K562 (cell line): ENCODE results near the gene KCP. TPM values are rescaled to one million over a fixed set of nuclear protein-coding genes. Genes with fewer than 3 reads are reported as not detected.

Experiments used
- ATAC-seq: fragments of 200-7000 bp; cut with Tn5 transposase; 3 replicates; pipeline ENCODE4 v1.9.1; 2020; ENCODE audit warnings: moderate library complexity
- BruUV-seq: library from RNA; stranded (reverse); fragments of 400-500 nt; replicated peaks from 2 replicates; lab custom pipeline; 2021; lab: Mats Ljungman, UMichigan
- CTCF ChIA-PET: fragments of 300-600 bp; formaldehyde crosslinking; extraction: SDS; loops from one replicate; lab custom pipeline; 2021; ENCODE audit warnings: low intra/inter-chr PET ratio; lab: Yijun Ruan, JAX
- POLR2A ChIA-PET: fragments of 300-600, 350-650 bp; sonication (Branson Sonifier 250); formaldehyde crosslinking; extraction: SDS; loops from one replicate; lab custom pipeline; 2021; ENCODE audit warnings: antibody characterized with exemption, inconsistent platforms; lab: Yijun Ruan, JAX
- DNase-seq, 4 experiments: peaks; one replicate each; pipeline versions ENCODE4 v3.0.0 to v3.0.0-alpha.2; 2011 to 2018; ENCODE audit warnings: low spot score in 3 of 4, mixed read lengths in 3 of 4; ENCODE audit errors: extremely low read depth in 1 of 4
- FAIRE-seq: peaks from 2 replicates; lab custom pipeline; 2011; peaks lifted over from hg19 to GRCh38; lab: Jason Lieb, UNC
- H2AFZ ChIP-seq: 2 replicates; pipeline ENCODE4 v1.6.0; 2011; ENCODE audit warnings: low read depth, low read length, control low read depth, inconsistent platforms
- H3K27ac ChIP-seq: fragments of 200-600 bp; 3 replicates; pipeline ENCODE4 v1.8.0; 2011; ENCODE audit warnings: low read depth, mild to moderate bottlenecking, control low read depth, inconsistent platforms, low read length, moderate library complexity, mixed read lengths; ENCODE audit errors: extremely low read depth
- H3K27me3 ChIP-seq, 2 experiments: fragments of 300-600 bp in 1 of 2; 2 replicates in 1 of 2; 3 replicates in 1 of 2; pipeline versions ENCODE4 v1.6.0 to v1.8.0; 2011; ENCODE audit warnings: inconsistent platforms in 2 of 2, low read length in 2 of 2, mild to moderate bottlenecking in 1 of 2, mixed read lengths in 1 of 2, moderate library complexity in 1 of 2; ENCODE audit not compliant: control insufficient read depth in 2 of 2, insufficient read depth in 2 of 2
- H3K36me3 ChIP-seq: fragments of 300-600 bp; 3 replicates; pipeline ENCODE4 v1.8.0; 2011; ENCODE audit warnings: mild to moderate bottlenecking, low read length, inconsistent platforms; ENCODE audit not compliant: control insufficient read depth, insufficient read depth
- H3K4me1 ChIP-seq, 2 experiments: fragments of 200-600 bp in 1 of 2; replicated peaks in 1 of 2; 2 replicates in 1 of 2; 3 replicates in 1 of 2; pipeline versions ENCODE4 v1.5.1 to v1.8.0; 2011; ENCODE audit warnings: inconsistent platforms in 2 of 2, low read length in 2 of 2, mild to moderate bottlenecking in 1 of 2, mixed read lengths in 1 of 2, moderate library complexity in 1 of 2; ENCODE audit not compliant: control insufficient read depth in 2 of 2, insufficient read depth in 2 of 2
- H3K4me2 ChIP-seq: 2 replicates; pipeline ENCODE4 v1.6.1; 2011; ENCODE audit warnings: low read length, control low read depth, inconsistent platforms, mixed read lengths; ENCODE audit not compliant: insufficient read depth
- H3K4me3 ChIP-seq: fragments of 200-600 bp; sonication (generic), shearing (Covaris generic); 2 replicates; pipeline ENCODE4 v1.5.1; 2016; ENCODE audit warnings: control low read depth, inconsistent platforms
- H3K79me2 ChIP-seq: fragments of 200-600 bp; 3 replicates; pipeline ENCODE4 v1.8.0; 2011; ENCODE audit warnings: low read length, inconsistent platforms; ENCODE audit not compliant: control insufficient read depth, insufficient read depth
- H3K9ac ChIP-seq, 2 experiments: 2 replicates each; pipeline versions ENCODE4 v1.6.0 to v1.6.1; 2011; ENCODE audit warnings: low read depth in 2 of 2, low read length in 2 of 2, control low read depth in 1 of 2, inconsistent platforms in 1 of 2, mild to moderate bottlenecking in 1 of 2, mixed read lengths in 1 of 2; ENCODE audit not compliant: insufficient read depth in 1 of 2
- H3K9me1 ChIP-seq: one replicate; pipeline ENCODE4 v1.6.0; 2011; ENCODE audit warnings: inconsistent platforms, mild to moderate bottlenecking, low read length, moderate library complexity; ENCODE audit not compliant: control insufficient read depth, insufficient read depth
- H3K9me3 ChIP-seq: replicated peaks from 2 replicates; pipeline ENCODE4 v1.5.1; 2011; ENCODE audit warnings: low read depth, low read length, inconsistent platforms; ENCODE audit not compliant: control insufficient read depth, insufficient read depth
- H4K20me1 ChIP-seq: replicated peaks from 2 replicates; pipeline ENCODE4 v1.6.1; 2011; ENCODE audit warnings: low read length, inconsistent platforms, mixed read lengths; ENCODE audit not compliant: control insufficient read depth, insufficient read depth
- AFF1 ChIP-seq, 2 experiments: fragments of 450-650 bp; IDR thresholded peaks; 2 replicates each; pipeline ENCODE4 v1.6.1; 2018; ENCODE audit warnings: mild to moderate bottlenecking in 2 of 2, low read depth in 1 of 2; ENCODE audit not compliant: partially characterized antibody in 2 of 2
- CBFB ChIP-seq: sonication (generic); formaldehyde crosslinking; IDR thresholded peaks from 2 replicates; pipeline ENCODE4 v1.4.0; 2020; ENCODE audit warnings: mild to moderate bottlenecking, missing genetic modification reagents
- CREB1 ChIP-seq, 2 experiments: sonication (generic) in 1 of 2; formaldehyde crosslinking in 1 of 2; IDR thresholded peaks; 2 replicates each; pipeline versions ENCODE4 v1.6.1 to v1.8.0; 2012 to 2022; ENCODE audit warnings: inconsistent platforms in 1 of 2, mild to moderate bottlenecking in 1 of 2, missing genetic modification reagents in 1 of 2, moderate library complexity in 1 of 2
- ELK1 ChIP-seq: sonication (generic); formaldehyde crosslinking; IDR thresholded peaks from 2 replicates; pipeline ENCODE4 v1.8.1; 2022; ENCODE audit warnings: missing genetic modification reagents
- FOXK2 ChIP-seq, 2 experiments: fragments of 450-650 bp; IDR thresholded peaks in 1 of 2; conservative IDR thresholded peaks in 1 of 2; 2 replicates each; pipeline ENCODE4 v1.6.1; 2016; ENCODE audit warnings: low read depth in 2 of 2, mild to moderate bottlenecking in 1 of 2
- GTF2E2 ChIP-seq: fragments of 200-800 bp; sonication (Bioruptor generic); IDR thresholded peaks from 2 replicates; pipeline ENCODE4 v1.6.1; 2016; ENCODE audit warnings: missing genetic modification characterization, missing compliant biosample characterization
- HCFC1 ChIP-seq: IDR thresholded peaks from 2 replicates; pipeline ENCODE4 v1.6.1; 2012; ENCODE audit warnings: low read depth, low read length, improper control_type of control experiment
- HNRNPL ChIP-seq: fragments of 200-400 bp; formaldehyde crosslinking; IDR thresholded peaks from 2 replicates; pipeline ENCODE4 v1.6.1; 2017; ENCODE audit warnings: low read depth, mild to moderate bottlenecking, low read length
- JUNB ChIP-seq: fragments of 450-650 bp; formaldehyde crosslinking; conservative IDR thresholded peaks from 2 replicates; pipeline ENCODE4 v1.4.0; 2020; ENCODE audit warnings: mild to moderate bottlenecking
- RAD21 ChIP-seq, 2 experiments: fragments of 250-450 bp in 1 of 2; fragments of 450-650 bp in 1 of 2; sonication (Bioruptor Pico) in 1 of 2; formaldehyde crosslinking in 1 of 2; IDR thresholded peaks in 1 of 2; conservative IDR thresholded peaks in 1 of 2; 2 replicates each; pipeline versions ENCODE4 v1.4.0 to v1.8.0; 2020 to 2022; ENCODE audit warnings: mild to moderate bottlenecking in 2 of 2, moderate library complexity in 1 of 2
- TEAD4 ChIP-seq, 2 experiments: sonication (generic) in 1 of 2; formaldehyde crosslinking in 1 of 2; IDR thresholded peaks; 2 replicates each; pipeline versions ENCODE4 v1.6.1 to v1.8.0; 2012 to 2022; ENCODE audit warnings: borderline replicate concordance in 1 of 2, inconsistent platforms in 1 of 2, low read length in 1 of 2, mild to moderate bottlenecking in 1 of 2, missing genetic modification reagents in 1 of 2
- ZFX ChIP-seq: sonication (generic); formaldehyde crosslinking; IDR thresholded peaks from 2 replicates; pipeline ENCODE4 v1.8.0; 2022; ENCODE audit warnings: mild to moderate bottlenecking, missing genetic modification reagents, moderate library complexity
- ZNF174 ChIP-seq: fragments of 250-450 bp; sonication (Bioruptor Pico); IDR thresholded peaks from 2 replicates; pipeline ENCODE4 v1.4.0; 2020; ENCODE audit warnings: mild to moderate bottlenecking
- ZNF583 ChIP-seq: fragments of 250-450 bp; sonication (Bioruptor Pico); IDR thresholded peaks from 2 replicates; pipeline ENCODE4 v1.4.0; 2020
- WGBS: fragments of 100-300 bp; shearing (Covaris generic); methylation state at CpG from one replicate; pipeline ENCODE4 v1.1.6; 2016; ENCODE audit warnings: low coverage, mixed read lengths; ENCODE audit not compliant: insufficient coverage; ENCODE audit errors: missing lambda C conversion rate; 5-methylcytosine and 5-hydroxymethylcytosine counted together
- in situ Hi-C: fragments of 300-500 bp; cut with MboI; formaldehyde crosslinking; loops from 4 replicates; pipeline ENCODE4 v1.15.0; 2018; ENCODE audit warnings: inconsistent platforms, mixed read lengths
- intact Hi-C: fragments of 100-400 bp; cut with micrococcal nuclease; formaldehyde crosslinking; loops from 2 replicates; pipeline ENCODE4 v1.14.2; 2022
- polyA plus RNA-seq, 8 experiments: library from polyadenylated mRNA; depleted of rRNA in 4 of 8; stranded (reverse) in 5 of 8; unstranded in 3 of 8; fragments of >200 nt; fragmentation: Nextera tagmentation in 2 of 8; fragmentation: Illumina TruSeq in 1 of 8; extraction: Ambion mirVana in 2 of 8; extraction: Trizol in 1 of 8; gene quantifications; 2 replicates each; pipeline versions ENCODE4 v1.2.1 to v1.2.3, GENCODE V29; 2011 to 2014; ENCODE audit warnings: inconsistent platforms in 1 of 8, missing spikeins in 1 of 8
- total RNA-seq, 7 experiments: library from RNA; depleted of rRNA in 6 of 7; stranded (reverse); fragments of >200 nt in 6 of 7; fragmentation: Illumina TruSeq in 2 of 7; extraction: Trizol in 2 of 7; gene quantifications; 2 replicates each; pipeline versions ENCODE4 v1.2.1 to v1.2.3, GENCODE V29; 2011 to 2021; ENCODE audit warnings: low replicate concordance in 1 of 7
- TF ChIP-seq, protein P1 (sequence below): sonication (generic); formaldehyde crosslinking; IDR thresholded peaks from 2 replicates; pipeline ENCODE4 v1.8.1; 2023; ENCODE audit warnings: mild to moderate bottlenecking, missing genetic modification reagents

KCP gene
- total and polyA plus RNA-seq, 9 of the 15 experiments (the other 6 are each of a cell fraction or from before 2014, with no cell fraction given) = 0.06 to 0.17 (median 0.12) TPM; not detected in 3

DNA sequence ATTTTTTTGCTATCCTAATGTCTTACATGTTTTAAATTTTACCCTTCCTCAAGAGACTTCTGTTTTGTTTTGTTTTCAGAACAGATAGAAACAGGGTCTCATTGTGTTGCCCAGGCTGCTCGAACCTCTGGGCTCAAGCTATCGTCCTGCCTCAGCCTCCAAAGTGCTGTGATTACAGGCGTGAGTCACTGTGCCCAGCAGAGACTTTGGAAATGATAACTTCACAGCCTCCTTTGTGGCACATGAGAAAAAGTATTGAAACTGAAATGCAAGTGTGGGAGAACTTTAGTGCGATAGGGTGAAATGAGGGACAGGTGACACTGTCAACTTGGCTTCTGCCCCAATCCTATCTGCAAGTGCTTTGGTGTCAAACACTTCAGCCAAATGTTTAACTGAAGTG is 48.8 kb upstream of the KCP start:
- Histone ChIP-seq H2AFZ (no peak overlapping the region), H3K27me3 (no peaks in the 10 kb centered on the region), H3K9ac (no peak overlapping the region), H3K9me3 (no peaks in the 10 kb centered on the region), H3K4me3 (no peak overlapping the region), H4K20me1 (no peaks in the 10 kb centered on the region), H3K9me1 (no peaks in the 10 kb centered on the region), H3K36me3 (peaks cover 83% of the 10 kb centered on the region), H3K4me2 (no peak overlapping the region), H3K4me1 (no peaks in the 10 kb centered on the region), H3K27ac (no peak overlapping the region), H3K79me2 (no peaks in the 10 kb centered on the region)
- intact Hi-C loops = no loop called here
- no peak for DNase-seq
- BruUV-seq = no TSS peak
- ChIA-PET CTCF (no interaction called here), POLR2A (interaction anchor here (1.5 to 3.7 kb wide), 2 partner anchors 9 to 11 kb away, joined by 6 to 28 read pairs; no protein-coding TSS in a partner anchor)
- in situ Hi-C loops = no loop called here
- 93% methylated on average over 4 of the region's 4 CpGs for WGBS
- FAIRE-seq = no peak
- no peak for ATAC-seq
- TF ChIP-seq CBFB (CRISPR knock-in tag) = no peak
- no peak for TF ChIP-seq JUNB (CRISPR knock-in tag)
- TF ChIP-seq AFF1 (IDR thresholded peaks at IDR 0.05; ENCODE audit: low read depth in 1 of 2, partially characterized antibody in 2 of 2) = no peak
- TF ChIP-seq ZNF583 (CRISPR knock-in tag) = no peak
- no peak for TF ChIP-seq ELK1 (CRISPR knock-in tag)
- TF ChIP-seq, protein P1, sequence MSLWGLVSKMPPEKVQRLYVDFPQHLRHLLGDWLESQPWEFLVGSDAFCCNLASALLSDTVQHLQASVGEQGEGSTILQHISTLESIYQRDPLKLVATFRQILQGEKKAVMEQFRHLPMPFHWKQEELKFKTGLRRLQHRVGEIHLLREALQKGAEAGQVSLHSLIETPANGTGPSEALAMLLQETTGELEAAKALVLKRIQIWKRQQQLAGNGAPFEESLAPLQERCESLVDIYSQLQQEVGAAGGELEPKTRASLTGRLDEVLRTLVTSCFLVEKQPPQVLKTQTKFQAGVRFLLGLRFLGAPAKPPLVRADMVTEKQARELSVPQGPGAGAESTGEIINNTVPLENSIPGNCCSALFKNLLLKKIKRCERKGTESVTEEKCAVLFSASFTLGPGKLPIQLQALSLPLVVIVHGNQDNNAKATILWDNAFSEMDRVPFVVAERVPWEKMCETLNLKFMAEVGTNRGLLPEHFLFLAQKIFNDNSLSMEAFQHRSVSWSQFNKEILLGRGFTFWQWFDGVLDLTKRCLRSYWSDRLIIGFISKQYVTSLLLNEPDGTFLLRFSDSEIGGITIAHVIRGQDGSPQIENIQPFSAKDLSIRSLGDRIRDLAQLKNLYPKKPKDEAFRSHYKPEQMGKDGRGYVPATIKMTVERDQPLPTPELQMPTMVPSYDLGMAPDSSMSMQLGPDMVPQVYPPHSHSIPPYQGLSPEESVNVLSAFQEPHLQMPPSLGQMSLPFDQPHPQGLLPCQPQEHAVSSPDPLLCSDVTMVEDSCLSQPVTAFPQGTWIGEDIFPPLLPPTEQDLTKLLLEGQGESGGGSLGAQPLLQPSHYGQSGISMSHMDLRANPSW (CRISPR knock-in tag) = no peak
- no peak for TF ChIP-seq ZNF174 (CRISPR knock-in tag)
- no peak for TF ChIP-seq ZFX (CRISPR knock-in tag)
- no peak for TF ChIP-seq GTF2E2 (tag)
- TF ChIP-seq HNRNPL = no peak
- TF ChIP-seq RAD21 (CRISPR knock-in tag; conservative IDR thresholded peaks at IDR 0.05 in 1 of 2, IDR thresholded peaks at IDR 0.05 in 1 of 2) = no peak
- no peak for TF ChIP-seq TEAD4 (IDR thresholded peaks at IDR 0.05; ENCODE audit: low read length)
- no peak for TF ChIP-seq TEAD4 (CRISPR knock-in tag; IDR thresholded peaks at IDR 0.05; ENCODE audit: borderline replicate concordance)
- TF ChIP-seq HCFC1 = no peak
- no peak for TF ChIP-seq CREB1 (IDR thresholded peaks at IDR 0.05)
- no peak for TF ChIP-seq CREB1 (CRISPR knock-in tag; IDR thresholded peaks at IDR 0.05)
- no peak for TF ChIP-seq FOXK2 (conservative IDR thresholded peaks at IDR 0.05 in 1 of 2, IDR thresholded peaks at IDR 0.05 in 1 of 2; ENCODE audit: low read depth in 2 of 2)
